Measurements from ENCODE around the gene NPIPB5. TPM values are rescaled to one million over a fixed set of nuclear protein-coding genes. Genes with fewer than 3 reads are reported as not detected.

The NPIPB5 gene
- polyA plus RNA-seq, 1 donor (not counting 4 experiments of a cell fraction or from before 2014, with no cell fraction given): 53.1 TPM

Small RNAs within 50 kb of the gene (small RNA-seq; reads per million reads assigned to genes)
- gene AC106788.1 (ENCODE audit: insufficient read length in 3 of 3, low read depth in 3 of 3, low replicate concordance in 1 of 3): 0 reads per million in 3 experiments

Other genes with a start within 250 kb of the NPIPB5 start
- gene POLR3E, start 213.5 kb upstream of the NPIPB5 start, polyA plus RNA-seq: 38.0 to 83.3 TPM (median 74.0 TPM) in 3 replicates
- gene CDR2, start 136.3 kb upstream of the NPIPB5 start, polyA plus RNA-seq: 27.3 to 37.1 TPM (median 31.3 TPM) in 3 replicates